Calu3 (cell line): ENCODE results near the gene TNIK. TPM values are rescaled to one million over a fixed set of nuclear protein-coding genes. Genes with fewer than 3 reads are reported as not detected.

Experiments used
- BruUV-seq: library from RNA; stranded (reverse); fragments of 400-500 nt; replicated peaks from 2 replicates; lab custom pipeline; 2021; lab: Mats Ljungman, UMichigan
- CTCF ChIA-PET: fragments of 300-600 bp; sonication (Branson Sonifier 250); formaldehyde crosslinking; loops from one replicate; lab custom pipeline; 2022; ENCODE audit warnings: antibody characterized with exemption; lab: Charles Lee
- DNase-seq: peaks from one replicate; pipeline ENCODE4 v3.0.0; 2022
- H3K27ac Mint-ChIP-seq: one replicate; pipeline ENCODE4 v1.8.0; 2022; ENCODE audit warnings: mixed read lengths; ENCODE audit not compliant: unreplicated experiment
- H3K27me3 Mint-ChIP-seq: one replicate; pipeline ENCODE4 v1.8.0; 2022; ENCODE audit warnings: mixed read lengths; ENCODE audit not compliant: unreplicated experiment
- H3K36me3 Mint-ChIP-seq: one replicate; pipeline ENCODE4 v1.8.0; 2022; ENCODE audit warnings: mild to moderate bottlenecking, moderate library complexity, mixed read lengths; ENCODE audit not compliant: insufficient read depth, unreplicated experiment
- H3K4me1 Mint-ChIP-seq: one replicate; pipeline ENCODE4 v1.8.0; 2022; ENCODE audit warnings: mild to moderate bottlenecking, low read depth, mixed read lengths; ENCODE audit not compliant: unreplicated experiment
- H3K4me3 Mint-ChIP-seq: one replicate; pipeline ENCODE4 v1.8.0; 2022; ENCODE audit warnings: mild to moderate bottlenecking, low read depth, moderate library complexity, mixed read lengths; ENCODE audit not compliant: unreplicated experiment
- H3K9me3 Mint-ChIP-seq: one replicate; pipeline ENCODE4 v1.8.0; 2022; ENCODE audit warnings: low read depth, mixed read lengths; ENCODE audit not compliant: unreplicated experiment
- CTCF ChIP-seq: fragments of 200-600 bp; IDR thresholded peaks from one replicate; pipeline ENCODE4 v1.8.0; 2022; ENCODE audit warnings: antibody characterized with exemption; ENCODE audit not compliant: unreplicated experiment
- intact Hi-C: fragments of 100-400 bp; cut with micrococcal nuclease; formaldehyde crosslinking; loops from one replicate; pipeline ENCODE4 v1.10.0; 2022; ENCODE audit not compliant: unreplicated experiment
- total RNA-seq: library from RNA; stranded (reverse); gene quantifications from 2 replicates; pipeline ENCODE4 v1.2.3, GENCODE V29; 2022

The TNIK gene
- total RNA-seq, 1 experiment from 2014 or later = 19.7 TPM

- Mint-ChIP-seq H3K27ac (no peak overlapping the region), H3K36me3 (no peaks in the 10 kb centered on the region), H3K4me1 (peaks cover 13% of the 10 kb centered on the region), H3K9me3 (no peaks in the 10 kb centered on the region), H3K4me3 (no peak overlapping the region), H3K27me3 (no peaks in the 10 kb centered on the region)
- no TSS peak for BruUV-seq
- CTCF ChIA-PET = no interaction called here
- intact Hi-C loops = no loop called here
- TF ChIP-seq CTCF = no peak
- no peak for DNase-seq
These were observed 255.3 kb downstream of the TNIK start for GRCh38 chr3:171204942-171205341.

- H3K9me3 Mint-ChIP-seq = no peaks in the 10 kb centered on the region
- TF ChIP-seq CTCF = no peak
- H3K4me3 Mint-ChIP-seq = no peak overlapping the region
- intact Hi-C loops = no loop called here
- CTCF ChIA-PET = no interaction called here
- H3K4me1 Mint-ChIP-seq = peaks cover 27% of the 10 kb centered on the region
- DNase-seq = no peak
- no peaks in the 10 kb centered on the region for H3K36me3 Mint-ChIP-seq
- no peak overlapping the region for H3K27ac Mint-ChIP-seq
- H3K27me3 Mint-ChIP-seq = no peaks in the 10 kb centered on the region
- no TSS peak for BruUV-seq
These were observed 258.4 kb downstream of the TNIK start for GRCh38 chr3:171201825-171202224.

GRCh38 chr3:171200750-171201088 is 259.5 kb downstream of the TNIK start:
- no peak for DNase-seq
- H3K36me3 Mint-ChIP-seq = no peaks in the 10 kb centered on the region
- intact Hi-C loops = no loop called here
- H3K4me1 Mint-ChIP-seq = peaks cover 27% of the 10 kb centered on the region
- no peaks in the 10 kb centered on the region for H3K27me3 Mint-ChIP-seq
- H3K9me3 Mint-ChIP-seq = no peaks in the 10 kb centered on the region
- no peak overlapping the region for H3K4me3 Mint-ChIP-seq
- no TSS peak for BruUV-seq
- CTCF ChIA-PET = no interaction called here
- no peak for TF ChIP-seq CTCF
- no peak overlapping the region for H3K27ac Mint-ChIP-seq

GRCh38 chr3:171200052-171200749 is 260.0 kb downstream of the TNIK start:
- Mint-ChIP-seq H3K4me3 (no peak overlapping the region), H3K36me3 (no peaks in the 10 kb centered on the region), H3K27ac (no peak overlapping the region), H3K27me3 (no peaks in the 10 kb centered on the region), H3K4me1 (peaks cover 24% of the 10 kb centered on the region), H3K9me3 (no peaks in the 10 kb centered on the region)
- DNase-seq = no peak
- no TSS peak for BruUV-seq
- CTCF ChIA-PET = no interaction called here
- TF ChIP-seq CTCF = no peak
- intact Hi-C loops = no loop called here
